ENCODE results near the gene SLC39A10.
"Not testable (repeated sequence)": the region's sequence is repeated elsewhere in the genome, so short reads cannot be mapped to it uniquely, and the experiment has no call there.

Gene SLC39A10

DNA sequence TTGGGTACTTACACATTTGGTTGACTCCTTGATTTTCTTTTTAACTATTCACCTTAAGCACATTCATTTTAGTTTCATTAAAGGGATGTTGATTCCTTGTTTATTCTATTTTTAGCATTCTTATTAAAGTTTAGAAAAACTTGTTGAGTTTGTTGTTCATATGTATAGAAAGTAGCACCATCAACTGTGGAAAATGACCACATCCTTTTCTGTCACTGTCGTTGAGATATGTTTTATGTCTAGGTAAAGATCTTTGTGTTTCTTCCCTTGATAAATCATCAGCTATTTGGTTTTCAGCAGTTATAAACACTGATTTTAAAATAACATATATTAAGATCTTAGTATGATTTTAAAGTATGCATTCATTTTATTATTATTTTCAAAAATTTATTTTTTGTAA is 25.1 kb downstream of the SLC39A10 start:
- DNase-seq (ENCODE audit: low read depth) = no peak
- TF ChIP-seq, protein P1, sequence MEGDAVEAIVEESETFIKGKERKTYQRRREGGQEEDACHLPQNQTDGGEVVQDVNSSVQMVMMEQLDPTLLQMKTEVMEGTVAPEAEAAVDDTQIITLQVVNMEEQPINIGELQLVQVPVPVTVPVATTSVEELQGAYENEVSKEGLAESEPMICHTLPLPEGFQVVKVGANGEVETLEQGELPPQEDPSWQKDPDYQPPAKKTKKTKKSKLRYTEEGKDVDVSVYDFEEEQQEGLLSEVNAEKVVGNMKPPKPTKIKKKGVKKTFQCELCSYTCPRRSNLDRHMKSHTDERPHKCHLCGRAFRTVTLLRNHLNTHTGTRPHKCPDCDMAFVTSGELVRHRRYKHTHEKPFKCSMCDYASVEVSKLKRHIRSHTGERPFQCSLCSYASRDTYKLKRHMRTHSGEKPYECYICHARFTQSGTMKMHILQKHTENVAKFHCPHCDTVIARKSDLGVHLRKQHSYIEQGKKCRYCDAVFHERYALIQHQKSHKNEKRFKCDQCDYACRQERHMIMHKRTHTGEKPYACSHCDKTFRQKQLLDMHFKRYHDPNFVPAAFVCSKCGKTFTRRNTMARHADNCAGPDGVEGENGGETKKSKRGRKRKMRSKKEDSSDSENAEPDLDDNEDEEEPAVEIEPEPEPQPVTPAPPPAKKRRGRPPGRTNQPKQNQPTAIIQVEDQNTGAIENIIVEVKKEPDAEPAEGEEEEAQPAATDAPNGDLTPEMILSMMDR (IDR thresholded peaks at IDR 0.05; ENCODE audit: low read length, missing control alignments) = no peak

GRCh38 chr2:195683174-195683573 is 26.1 kb downstream of the SLC39A10 start:
- TF ChIP-seq, protein P1 (IDR thresholded peaks at IDR 0.05; ENCODE audit: low read length, missing control alignments) = no peak
- DNase-seq (ENCODE audit: low read depth) = no peak
- no peak overlapping the region for H3K4me3 ChIP-seq (replicated peaks; ENCODE audit: low read depth, low read length)

More for the DNA sequence above, 25.1 kb downstream of the SLC39A10 start:
- H3K4me3 ChIP-seq (replicated peaks; ENCODE audit: low read depth, low read length) = no peak overlapping the region

- TF ChIP-seq, protein P1 (IDR thresholded peaks at IDR 0.05; ENCODE audit: low read length, missing control alignments) = no peak
- H3K4me3 ChIP-seq (replicated peaks; ENCODE audit: low read depth, low read length) = no peak overlapping the region
- DNase-seq (ENCODE audit: low read depth) = no peak
Measured at GRCh38 chr2:195686564-195686963, 29.5 kb downstream of the SLC39A10 start.

DNA sequence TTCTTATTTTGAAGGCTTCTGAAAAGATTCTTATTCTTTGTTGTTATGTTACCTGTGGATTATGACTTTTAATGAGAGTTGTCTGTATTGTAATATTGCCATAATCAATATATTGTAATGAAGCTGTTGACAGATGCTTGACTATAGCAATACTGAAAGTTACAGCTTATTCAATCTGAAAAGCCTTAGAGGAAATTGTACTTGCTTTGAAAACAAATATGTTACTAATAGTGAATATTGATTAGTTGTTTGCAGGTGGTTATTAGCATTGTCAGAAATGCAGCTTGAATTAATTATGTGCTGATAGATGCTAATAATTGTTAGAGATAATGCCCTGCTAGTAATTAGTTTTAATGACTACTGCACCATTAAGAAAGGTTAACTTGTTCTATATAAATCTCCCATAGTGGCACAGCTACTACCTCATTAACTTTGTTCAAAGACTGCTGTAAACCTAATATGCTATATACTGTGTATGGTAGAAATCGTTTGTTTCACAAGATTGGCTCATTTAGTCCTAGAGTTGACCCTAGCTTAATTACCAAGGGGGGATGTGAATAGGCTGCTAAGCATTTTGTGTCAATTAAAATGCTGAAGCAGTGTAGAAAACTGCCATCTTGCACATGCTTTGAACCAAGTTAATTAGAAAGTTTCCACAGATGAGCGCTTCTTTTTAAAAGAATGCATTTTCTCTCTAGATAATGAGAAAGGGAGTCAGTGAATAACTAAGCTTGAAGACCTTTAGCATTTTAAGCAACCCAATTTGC is 30.5 kb downstream of the SLC39A10 start:
- no peak for DNase-seq (ENCODE audit: low read depth)
- H3K4me3 ChIP-seq (replicated peaks; ENCODE audit: low read depth, low read length) = no peak overlapping the region
- TF ChIP-seq, protein P1 (IDR thresholded peaks at IDR 0.05; ENCODE audit: low read length, missing control alignments) = no peak

DNA sequence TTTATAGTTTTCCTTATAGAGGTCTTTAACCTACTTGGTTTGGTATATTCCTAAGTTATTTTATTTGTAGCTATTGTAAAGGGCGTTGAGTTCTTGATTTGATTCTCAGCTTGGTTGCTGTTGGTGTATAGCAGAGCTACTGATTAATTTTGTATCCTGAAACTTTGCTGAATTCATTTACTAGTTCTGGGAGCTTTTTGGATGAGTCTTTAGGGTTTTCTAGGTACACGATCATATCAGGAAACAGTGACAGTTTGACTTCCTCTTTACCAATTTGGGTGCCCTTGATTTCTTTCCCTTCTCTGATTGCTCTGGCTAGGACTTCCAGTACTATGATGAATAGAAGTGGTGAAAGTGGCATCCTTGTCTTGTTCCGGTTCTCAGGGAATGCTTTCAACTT is 35.5 kb downstream of the SLC39A10 start:
- not testable (repeated sequence) for H3K4me3 ChIP-seq (replicated peaks; ENCODE audit: low read depth, low read length); DNase-seq (ENCODE audit: low read depth)

DNA sequence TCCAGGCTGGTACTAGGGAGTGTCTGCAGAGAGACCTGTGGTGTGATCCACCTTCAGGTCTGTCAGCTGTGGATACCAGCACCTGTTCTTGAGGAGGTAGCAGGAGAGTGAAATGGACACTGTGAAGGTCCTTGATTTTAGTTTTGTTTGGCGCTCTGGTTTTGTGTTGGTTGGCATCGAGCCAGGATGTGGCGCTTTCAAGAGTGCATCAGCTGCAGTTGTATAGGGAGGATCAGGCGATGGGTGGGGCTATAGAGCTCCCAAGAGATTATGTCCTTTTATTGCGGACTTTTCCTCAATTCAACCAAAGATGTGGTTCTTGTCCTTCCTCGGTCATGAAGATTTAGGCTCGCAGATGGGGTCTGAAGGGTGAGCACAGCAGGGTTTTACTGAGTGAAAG is 37.5 kb downstream of the SLC39A10 start:
- TF ChIP-seq, protein P1 (IDR thresholded peaks at IDR 0.05; ENCODE audit: low read length, missing control alignments) = no peak
- H3K4me3 ChIP-seq (replicated peaks; ENCODE audit: low read depth, low read length) = no peak overlapping the region
- DNase-seq (ENCODE audit: low read depth) = no peak

DNA sequence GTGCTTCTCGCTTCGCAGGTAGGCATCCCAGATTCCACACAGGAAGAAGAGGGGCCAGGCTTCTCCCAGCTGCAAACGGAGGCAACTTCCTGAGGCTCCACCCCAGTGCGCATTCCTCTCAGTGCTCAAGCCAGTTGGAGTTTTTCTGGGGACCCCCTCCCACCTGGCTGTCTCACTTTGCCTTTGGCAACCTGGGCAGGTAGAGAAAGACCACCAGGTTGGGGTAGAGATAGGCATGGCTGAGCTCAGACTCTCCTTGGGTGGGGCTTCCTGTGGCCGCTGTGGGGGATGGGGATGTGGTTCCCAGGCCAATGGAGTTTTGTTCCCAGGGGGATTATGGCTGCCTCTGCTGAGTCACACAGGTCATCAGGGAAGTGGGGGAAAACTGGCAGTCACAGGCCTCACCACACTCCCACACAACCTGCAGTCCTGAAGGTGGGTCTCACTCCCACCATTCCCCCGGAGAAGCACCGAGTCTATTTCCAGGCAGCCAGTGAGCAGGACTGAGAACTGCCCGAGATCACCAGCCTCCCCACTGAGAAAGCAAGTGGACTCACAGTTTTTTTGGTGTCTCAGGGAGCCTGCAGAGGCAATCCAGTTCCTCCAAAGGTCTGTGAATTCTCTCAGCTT is 38.1 kb downstream of the SLC39A10 start:
- TF ChIP-seq, protein P1 (IDR thresholded peaks at IDR 0.05; ENCODE audit: low read length, missing control alignments) = no peak
- H3K4me3 ChIP-seq (replicated peaks; ENCODE audit: low read depth, low read length) = no peak overlapping the region
- no peak for DNase-seq (ENCODE audit: low read depth)
